KMS-11 (cell line): ENCODE data around the gene CNNM3.

Experiments used
- H2AFZ ChIP-seq: fragments of 200-600 bp; sonication (generic); 2 replicates; pipeline ENCODE4 v1.6.1; 2016; ENCODE audit warnings: antibody characterized with exemption, mixed run types, low read depth
- H3K27ac ChIP-seq: fragments of 200-600 bp; sonication (generic); 2 replicates; pipeline ENCODE4 v1.6.1; 2016; ENCODE audit warnings: mild to moderate bottlenecking, mixed run types
- H3K27me3 ChIP-seq: fragments of 200-600 bp; sonication (generic); 2 replicates; pipeline ENCODE4 v1.6.1; 2017; ENCODE audit warnings: mild to moderate bottlenecking, low read depth, mixed run types, moderate library complexity; ENCODE audit not compliant: insufficient read depth
- H3K36me3 ChIP-seq: fragments of 200-600 bp; sonication (generic); 2 replicates; pipeline ENCODE4 v1.6.1; 2017; ENCODE audit warnings: mild to moderate bottlenecking, mixed run types; ENCODE audit not compliant: insufficient read depth
- H3K4me1 ChIP-seq: fragments of 200-600 bp; sonication (generic); 2 replicates; pipeline ENCODE4 v1.6.1; 2016; ENCODE audit warnings: mild to moderate bottlenecking, low read depth, mixed run types; ENCODE audit not compliant: poor library complexity, severe bottlenecking
- H3K4me2 ChIP-seq: fragments of 200-600 bp; sonication (generic); 2 replicates; pipeline ENCODE4 v1.7.0; 2016; ENCODE audit warnings: mild to moderate bottlenecking, mixed run types
- H3K4me3 ChIP-seq: fragments of 200-600 bp; sonication (generic); IDR thresholded peaks from 2 replicates; pipeline ENCODE4 v1.6.1; 2017; ENCODE audit warnings: low read depth, low read length, mixed read lengths; ENCODE audit not compliant: insufficient read depth
- H3K79me2 ChIP-seq: fragments of 200-600 bp; sonication (generic); 2 replicates; pipeline ENCODE4 v1.6.1; 2016; ENCODE audit warnings: low read depth, mixed run types; ENCODE audit not compliant: insufficient read depth
- H3K9ac ChIP-seq: fragments of 200-600 bp; sonication (generic); 2 replicates; pipeline ENCODE4 v1.6.1; 2016; ENCODE audit warnings: mild to moderate bottlenecking, mixed run types
- H4K20me1 ChIP-seq: fragments of 200-600 bp; sonication (generic); 2 replicates; pipeline ENCODE4 v1.6.1; 2016; ENCODE audit warnings: mild to moderate bottlenecking, mixed run types; ENCODE audit not compliant: insufficient read depth
- CTCF ChIP-seq: fragments of 200-600 bp; sonication (generic); conservative IDR thresholded peaks from 2 replicates; pipeline ENCODE4 v1.6.1; 2017; ENCODE audit warnings: low read depth, mild to moderate bottlenecking, antibody characterized with exemption, low read length, moderate library complexity, mixed read lengths

CNNM3 gene

GRCh38 chr2:96816836-96817702 lies 1.0 kb downstream of the CNNM3 start:
- peaks cover 22% of the 10 kb centered on the region for H3K4me1 ChIP-seq
- no peak for TF ChIP-seq CTCF
- peak overlapping the region; percentile 47; the same call in 1 of the 2 replicates for H3K9ac ChIP-seq
- H3K4me2 ChIP-seq: peak overlapping the region; percentile 96
- H3K79me2 ChIP-seq: peaks cover 49% of the 10 kb centered on the region
- H3K4me3 ChIP-seq: peak overlapping the region; percentile 46
- H2AFZ ChIP-seq: no peak overlapping the region
- H4K20me1 ChIP-seq: peaks cover under 1% of the 10 kb centered on the region; the same call in 1 of the 2 replicates
- H3K27ac ChIP-seq: peak overlapping the region; percentile 28; the same call in 1 of the 2 replicates
- no peaks in the 10 kb centered on the region for H3K27me3 ChIP-seq
- H3K36me3 ChIP-seq: no peaks in the 10 kb centered on the region

- TF ChIP-seq CTCF: no peak
- peak overlapping the region; percentile 30 for H3K4me3 ChIP-seq
- H3K27me3 ChIP-seq: no peaks in the 10 kb centered on the region
- no peaks in the 10 kb centered on the region for H3K36me3 ChIP-seq
- H3K4me2 ChIP-seq: peak overlapping the region; percentile 96
- H2AFZ ChIP-seq: no peak overlapping the region
- H3K4me1 ChIP-seq: peaks cover 22% of the 10 kb centered on the region
- H3K79me2 ChIP-seq: peaks cover 57% of the 10 kb centered on the region
- H3K27ac ChIP-seq: no peak overlapping the region; the same call in 1 of the 2 replicates
- H3K9ac ChIP-seq: peak overlapping the region; percentile 47; the same call in 1 of the 2 replicates
- peaks cover 5% of the 10 kb centered on the region; the same call in 1 of the 2 replicates for H4K20me1 ChIP-seq
These were observed 1.8 kb downstream of the CNNM3 start for GRCh38 chr2:96817882-96818281.

GRCh38 chr2:96819128-96819875 lies 3.2 kb downstream of the CNNM3 start:
- H3K9ac ChIP-seq: no peak overlapping the region

More at GRCh38 chr2:96819128-96819875, 3.2 kb downstream of the CNNM3 start:
- Histone ChIP-seq H3K4me1 (peaks cover 22% of the 10 kb centered on the region), H3K27ac (no peak overlapping the region), H4K20me1 (peaks cover 8% of the 10 kb centered on the region; the same call in 1 of the 2 replicates), H3K79me2 (peaks cover 61% of the 10 kb centered on the region), H2AFZ (no peak overlapping the region), H3K36me3 (no peaks in the 10 kb centered on the region), H3K4me2 (peak overlapping the region; percentile 96; the same call in 1 of the 2 replicates), H3K4me3 (no peak overlapping the region), H3K27me3 (no peaks in the 10 kb centered on the region)
- no peak for TF ChIP-seq CTCF
